ENCODE data around the gene FNIP2. TPM values are rescaled to one million over a fixed set of nuclear protein-coding genes. Genes with fewer than 3 reads are reported as not detected.

FNIP2 gene
- total RNA-seq, 1 donor from 2014 or later = 18.5 TPM

DNA sequence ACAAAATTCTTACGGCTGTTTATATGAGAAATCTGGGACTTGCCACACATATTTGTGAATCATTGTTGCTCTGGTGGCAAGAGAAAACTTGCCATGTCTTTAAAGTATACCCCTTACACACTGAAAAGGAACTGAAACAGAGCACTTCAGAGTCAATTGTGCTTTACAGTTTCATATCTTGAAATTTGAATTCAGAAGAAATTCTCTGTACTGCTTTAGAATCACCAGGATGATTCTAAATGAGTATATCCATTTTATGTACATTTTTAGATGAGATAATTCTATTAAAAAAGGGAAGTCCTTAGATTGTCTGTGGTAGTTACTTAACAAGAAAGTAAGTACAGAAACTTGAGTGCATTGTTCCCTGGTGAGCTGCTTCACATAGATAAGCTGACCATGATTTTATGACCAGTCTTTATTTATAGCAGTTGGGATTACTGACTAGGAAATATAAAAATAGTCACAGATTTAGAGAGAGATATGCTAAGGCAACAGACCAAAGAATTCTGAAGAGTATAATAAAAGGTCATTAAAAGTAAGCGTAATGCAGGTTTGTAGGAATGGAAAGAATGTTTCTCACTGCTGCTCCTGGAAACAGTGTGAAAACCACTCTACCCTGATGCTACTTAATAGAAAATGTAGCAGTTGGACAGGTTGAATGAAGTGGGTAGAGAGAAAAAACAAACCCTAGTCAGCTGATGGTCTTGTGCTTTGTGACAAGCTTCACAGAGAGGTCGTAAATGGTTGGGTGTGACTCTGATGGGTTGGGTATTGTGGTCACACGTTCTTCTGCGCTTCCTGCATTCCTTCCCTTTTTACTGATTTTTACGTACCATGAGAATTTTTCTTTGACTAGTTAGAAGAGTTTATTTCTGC lies 41.0 kb downstream of the FNIP2 start:
- no peaks in the 10 kb centered on the region for H3K36me3 Mint-ChIP-seq (ENCODE audit: low read depth, unreplicated experiment)
- H3K4me3 ChIP-seq (ENCODE audit: insufficient read depth, low read depth, low read length) = peak overlapping the region; percentile 21
- peak; percentile 100 for DNase-seq (ENCODE audit: low read depth)
- TF ChIP-seq EZH2 (IDR thresholded peaks at IDR 0.05; ENCODE audit: insufficient read depth, low read length) = no peak
- TF ChIP-seq, protein P1, sequence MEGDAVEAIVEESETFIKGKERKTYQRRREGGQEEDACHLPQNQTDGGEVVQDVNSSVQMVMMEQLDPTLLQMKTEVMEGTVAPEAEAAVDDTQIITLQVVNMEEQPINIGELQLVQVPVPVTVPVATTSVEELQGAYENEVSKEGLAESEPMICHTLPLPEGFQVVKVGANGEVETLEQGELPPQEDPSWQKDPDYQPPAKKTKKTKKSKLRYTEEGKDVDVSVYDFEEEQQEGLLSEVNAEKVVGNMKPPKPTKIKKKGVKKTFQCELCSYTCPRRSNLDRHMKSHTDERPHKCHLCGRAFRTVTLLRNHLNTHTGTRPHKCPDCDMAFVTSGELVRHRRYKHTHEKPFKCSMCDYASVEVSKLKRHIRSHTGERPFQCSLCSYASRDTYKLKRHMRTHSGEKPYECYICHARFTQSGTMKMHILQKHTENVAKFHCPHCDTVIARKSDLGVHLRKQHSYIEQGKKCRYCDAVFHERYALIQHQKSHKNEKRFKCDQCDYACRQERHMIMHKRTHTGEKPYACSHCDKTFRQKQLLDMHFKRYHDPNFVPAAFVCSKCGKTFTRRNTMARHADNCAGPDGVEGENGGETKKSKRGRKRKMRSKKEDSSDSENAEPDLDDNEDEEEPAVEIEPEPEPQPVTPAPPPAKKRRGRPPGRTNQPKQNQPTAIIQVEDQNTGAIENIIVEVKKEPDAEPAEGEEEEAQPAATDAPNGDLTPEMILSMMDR (IDR thresholded peaks at IDR 0.05; ENCODE audit: insufficient read depth, low read depth, low read length) = no peak
- H3K36me3 ChIP-seq (ENCODE audit: insufficient read depth, low read length) = no peaks in the 10 kb centered on the region
- H3K27me3 Mint-ChIP-seq (ENCODE audit: low read depth, unreplicated experiment) = no peaks in the 10 kb centered on the region
- peak overlapping the region; percentile 73 for H3K27ac Mint-ChIP-seq (ENCODE audit: unreplicated experiment)
- FAIRE-seq = peak; percentile 95
- peak overlapping the region; percentile 84 for H3K9ac ChIP-seq (ENCODE audit: low read length)
- H2AFZ ChIP-seq (ENCODE audit: low read depth, low read length) = no peak overlapping the region
- peaks cover 40% of the 10 kb centered on the region for H3K4me1 ChIP-seq (ENCODE audit: insufficient read depth, low read length)
- peak overlapping the region; percentile 94 for H3K27ac ChIP-seq (ENCODE audit: low read depth, low read length)
- H3K27me3 ChIP-seq (ENCODE audit: insufficient read depth, low read length) = no peaks in the 10 kb centered on the region
- no peaks in the 10 kb centered on the region for H3K9me3 ChIP-seq (ENCODE audit: insufficient read depth, low read depth, low read length)
- no peaks in the 10 kb centered on the region for H4K20me1 ChIP-seq (ENCODE audit: insufficient read depth, low read length)
- peak overlapping the region; percentile 23 for H3K4me3 Mint-ChIP-seq (ENCODE audit: unreplicated experiment)
- no peaks in the 10 kb centered on the region for H3K9me3 Mint-ChIP-seq (ENCODE audit: unreplicated experiment)
- H3K4me1 Mint-ChIP-seq (ENCODE audit: low read depth, unreplicated experiment) = peaks cover 48% of the 10 kb centered on the region
- peak overlapping the region; percentile 73 for H3K4me2 ChIP-seq (ENCODE audit: low read length)
- peaks cover 55% of the 10 kb centered on the region for H3K79me2 ChIP-seq (ENCODE audit: insufficient read depth, low read length)

DNA sequence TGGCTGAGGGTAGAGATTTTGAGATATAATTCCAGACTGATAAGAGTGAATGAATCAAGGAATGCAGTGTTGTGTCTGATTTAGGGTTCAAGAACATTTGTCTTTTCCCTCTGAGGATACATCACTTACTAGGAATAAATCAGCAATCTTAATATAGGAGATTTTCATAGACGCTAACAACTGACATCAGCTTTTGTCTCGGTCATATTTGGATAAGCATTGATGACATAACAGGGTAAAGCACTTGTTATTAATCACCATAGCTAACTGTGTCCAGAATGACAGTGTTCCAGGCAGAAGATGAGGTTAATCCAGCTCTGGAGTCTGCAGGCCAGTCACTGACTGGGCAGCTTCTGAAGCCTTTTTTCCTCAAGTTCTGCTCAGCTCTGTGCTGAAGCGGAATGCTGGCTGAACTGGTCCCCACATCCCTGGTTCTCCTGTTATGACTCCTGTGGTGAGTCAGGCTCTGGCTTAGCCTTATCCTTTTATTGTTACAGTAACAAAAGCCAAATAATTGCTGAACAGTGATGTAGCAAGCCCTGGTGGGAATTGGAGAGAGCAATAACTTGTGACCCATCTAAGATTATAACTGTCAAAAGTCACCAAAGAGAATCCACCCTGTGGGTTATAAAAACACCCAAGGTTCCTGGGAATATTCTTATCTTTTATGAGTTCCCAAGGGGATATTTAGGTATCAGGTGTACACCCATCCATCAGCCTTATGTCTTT lies 41.8 kb downstream of the FNIP2 start:
- DNase-seq (ENCODE audit: low read depth) (peak; percentile 100), FAIRE-seq (no peak)
- peak overlapping the region; percentile 94 for H3K27ac ChIP-seq (ENCODE audit: low read depth, low read length)
- H3K36me3 ChIP-seq (ENCODE audit: insufficient read depth, low read length) = no peaks in the 10 kb centered on the region
- Mint-ChIP-seq H3K4me3 (ENCODE audit: unreplicated experiment) (peak overlapping the region; percentile 1), H3K27ac (ENCODE audit: unreplicated experiment) (peak overlapping the region; percentile 73), H3K27me3 (ENCODE audit: low read depth, unreplicated experiment) (no peaks in the 10 kb centered on the region), H3K36me3 (ENCODE audit: low read depth, unreplicated experiment) (no peaks in the 10 kb centered on the region), H3K9me3 (ENCODE audit: unreplicated experiment) (no peaks in the 10 kb centered on the region), H3K4me1 (ENCODE audit: low read depth, unreplicated experiment) (peaks cover 50% of the 10 kb centered on the region)
- H3K4me3 ChIP-seq (ENCODE audit: insufficient read depth, low read depth, low read length) = peak overlapping the region; percentile 21
- H3K27me3 ChIP-seq (ENCODE audit: insufficient read depth, low read length) = no peaks in the 10 kb centered on the region
- H3K9me3 ChIP-seq (ENCODE audit: insufficient read depth, low read depth, low read length) = no peaks in the 10 kb centered on the region
- no peaks in the 10 kb centered on the region for H4K20me1 ChIP-seq (ENCODE audit: insufficient read depth, low read length)
- peak overlapping the region; percentile 73 for H3K4me2 ChIP-seq (ENCODE audit: low read length)
- no peak overlapping the region for H2AFZ ChIP-seq (ENCODE audit: low read depth, low read length)
- peaks cover 54% of the 10 kb centered on the region for H3K79me2 ChIP-seq (ENCODE audit: insufficient read depth, low read length)
- peak overlapping the region; percentile 84 for H3K9ac ChIP-seq (ENCODE audit: low read length)
- H3K4me1 ChIP-seq (ENCODE audit: insufficient read depth, low read length) = peaks cover 44% of the 10 kb centered on the region
- TF ChIP-seq, protein P1 (IDR thresholded peaks at IDR 0.05; ENCODE audit: insufficient read depth, low read depth, low read length) = no peak
- no peak for TF ChIP-seq EZH2 (IDR thresholded peaks at IDR 0.05; ENCODE audit: insufficient read depth, low read length)
